ENCODE results near the gene PDGFD.

The PDGFD gene

GRCh38 chr11:104092744-104093143 is 71.2 kb downstream of the PDGFD start:
- DNase-seq: no peak

GRCh38 chr11:104091281-104092096 is 72.5 kb downstream of the PDGFD start:
- DNase-seq: no peak

DNA sequence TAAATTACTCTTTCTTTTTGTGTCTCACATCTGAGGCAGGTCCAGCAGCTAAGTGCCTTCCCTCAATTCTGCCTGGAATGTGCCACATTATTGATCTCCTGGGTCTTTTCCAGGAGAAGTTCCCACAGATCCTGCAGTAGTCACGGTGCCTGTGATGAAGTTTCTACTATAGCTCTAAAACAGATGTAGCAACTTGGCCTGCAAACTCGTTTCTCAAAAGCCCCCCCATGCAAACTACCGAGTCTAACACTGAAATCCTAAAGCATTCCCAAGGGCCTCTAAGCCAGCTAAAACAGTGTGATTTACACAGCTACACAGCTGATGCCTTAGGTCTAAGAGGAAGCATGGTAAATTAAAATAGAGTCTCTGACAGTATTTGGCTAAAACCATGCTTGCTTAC is 73.2 kb downstream of the PDGFD start:
- DNase-seq: peak; percentile 49

DNA sequence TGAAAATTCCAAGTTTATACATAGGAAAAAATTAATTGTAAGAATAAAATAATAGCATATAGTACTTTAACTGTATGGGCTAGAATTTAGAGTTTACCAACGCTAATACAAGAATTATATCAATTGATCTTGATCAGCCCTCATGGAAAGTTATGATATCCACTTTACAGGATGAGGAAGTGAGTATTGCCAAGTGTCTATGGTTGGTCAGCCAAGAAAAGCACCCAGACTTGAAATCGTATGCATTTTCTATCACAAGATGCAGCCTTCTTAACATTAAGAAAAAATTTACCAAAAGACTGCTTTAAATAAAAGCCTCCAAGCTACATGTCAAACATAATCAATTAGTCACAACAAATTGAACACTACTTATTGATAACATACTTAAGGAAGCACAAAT is 74.5 kb downstream of the PDGFD start:
- no peak for DNase-seq

DNA sequence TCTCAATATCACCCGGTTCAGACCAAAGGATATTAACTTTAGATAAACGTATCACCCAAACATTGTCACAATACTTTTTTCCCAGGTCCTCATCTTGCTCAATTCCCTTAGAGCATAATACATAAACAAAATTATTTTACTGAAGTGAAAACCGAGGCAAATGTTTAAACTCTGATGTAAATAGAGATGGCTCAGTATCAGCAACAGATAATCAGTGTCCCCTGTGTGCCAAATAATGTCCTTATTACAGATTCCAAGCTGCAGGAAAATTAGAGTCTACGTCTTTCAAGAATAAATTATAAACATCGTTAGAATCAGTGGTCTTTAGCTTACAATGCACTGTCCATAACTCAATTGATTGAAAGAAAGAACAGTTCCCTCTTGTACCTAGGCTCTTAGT is 77.3 kb downstream of the PDGFD start:
- DNase-seq: no peak

DNA sequence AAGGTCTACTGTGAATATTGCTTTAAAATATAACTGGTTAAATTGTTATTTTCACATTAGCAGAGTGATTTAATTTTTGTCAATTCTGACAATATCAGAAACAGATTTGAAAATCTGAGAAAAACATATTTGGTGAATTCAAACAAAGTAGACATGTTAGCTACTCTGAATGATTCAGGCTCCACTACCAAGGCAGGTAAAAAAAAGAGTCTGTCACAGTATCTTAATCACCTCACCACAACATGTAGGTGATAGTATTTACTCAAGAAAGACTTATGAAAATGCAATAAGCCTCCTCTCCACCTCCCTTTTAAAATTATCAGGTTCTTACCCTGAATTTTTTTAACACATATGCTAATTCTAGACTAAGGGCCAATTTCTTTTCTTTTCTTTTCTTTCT is 85.0 kb downstream of the PDGFD start:
- DNase-seq: no peak

- no peak for DNase-seq
Measured at GRCh38 chr11:104078245-104078644, 85.7 kb downstream of the PDGFD start.

DNA sequence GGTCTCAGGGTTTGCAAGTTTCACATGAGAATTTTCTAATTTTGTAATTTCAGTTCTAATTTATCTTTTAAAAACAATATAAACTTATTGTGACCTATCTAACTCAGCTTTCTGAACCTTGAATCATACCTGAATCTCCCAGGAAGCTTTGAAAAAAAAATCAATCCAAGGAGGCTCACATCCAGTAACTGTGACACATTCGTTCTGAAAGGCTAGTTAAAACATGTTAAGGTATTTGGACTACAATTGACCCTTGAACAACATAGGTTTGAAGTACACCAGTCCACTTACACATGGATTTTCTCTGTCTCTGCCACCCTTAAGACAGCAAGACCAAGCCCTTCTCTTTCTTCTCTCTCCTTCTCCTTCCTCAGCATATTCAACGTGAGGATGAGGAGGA is 87.5 kb downstream of the PDGFD start:
- DNase-seq: no peak

GRCh38 chr11:104075706-104076105 is 88.2 kb downstream of the PDGFD start:
- no peak for DNase-seq

- DNase-seq: no peak
Measured at GRCh38 chr11:104075091-104075490, 88.9 kb downstream of the PDGFD start.

GRCh38 chr11:104073950-104074705 is 89.8 kb downstream of the PDGFD start:
- peak; percentile 31 for DNase-seq

- DNase-seq: no peak
Measured at GRCh38 chr11:104067534-104067933, 96.4 kb downstream of the PDGFD start.

- DNase-seq: no peak
Measured at GRCh38 chr11:104064034-104064630, 99.8 kb downstream of the PDGFD start.

GRCh38 chr11:104061853-104062521 is 102.0 kb downstream of the PDGFD start:
- no peak for DNase-seq

DNA sequence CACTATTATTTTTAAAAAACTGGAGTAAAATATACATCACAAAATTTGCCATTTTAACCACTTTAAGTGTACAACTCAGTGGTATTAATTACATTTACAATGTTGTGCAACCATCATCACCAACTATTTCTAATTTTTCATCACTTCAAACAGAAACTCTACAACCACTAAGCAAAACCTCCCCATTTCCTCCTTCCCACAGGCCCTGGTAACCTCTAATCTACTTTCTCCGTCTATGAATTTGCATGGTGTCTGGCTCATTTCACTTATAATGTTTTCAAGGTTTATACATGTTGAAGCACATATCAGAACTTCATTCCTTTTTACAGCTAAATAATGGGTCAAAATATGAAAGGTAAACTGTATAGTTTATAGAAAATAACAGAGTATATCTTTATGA is 103.1 kb downstream of the PDGFD start:
- DNase-seq: no peak

GRCh38 chr11:104060004-104060794 is 103.7 kb downstream of the PDGFD start:
- no peak for DNase-seq

- no peak for DNase-seq
Measured at GRCh38 chr11:104058680-104059079, 105.3 kb downstream of the PDGFD start.

- no peak for DNase-seq
Measured at GRCh38 chr11:104057908-104058307, 106.0 kb downstream of the PDGFD start.

GRCh38 chr11:104055596-104055995 is 108.4 kb downstream of the PDGFD start:
- DNase-seq: no peak

DNA sequence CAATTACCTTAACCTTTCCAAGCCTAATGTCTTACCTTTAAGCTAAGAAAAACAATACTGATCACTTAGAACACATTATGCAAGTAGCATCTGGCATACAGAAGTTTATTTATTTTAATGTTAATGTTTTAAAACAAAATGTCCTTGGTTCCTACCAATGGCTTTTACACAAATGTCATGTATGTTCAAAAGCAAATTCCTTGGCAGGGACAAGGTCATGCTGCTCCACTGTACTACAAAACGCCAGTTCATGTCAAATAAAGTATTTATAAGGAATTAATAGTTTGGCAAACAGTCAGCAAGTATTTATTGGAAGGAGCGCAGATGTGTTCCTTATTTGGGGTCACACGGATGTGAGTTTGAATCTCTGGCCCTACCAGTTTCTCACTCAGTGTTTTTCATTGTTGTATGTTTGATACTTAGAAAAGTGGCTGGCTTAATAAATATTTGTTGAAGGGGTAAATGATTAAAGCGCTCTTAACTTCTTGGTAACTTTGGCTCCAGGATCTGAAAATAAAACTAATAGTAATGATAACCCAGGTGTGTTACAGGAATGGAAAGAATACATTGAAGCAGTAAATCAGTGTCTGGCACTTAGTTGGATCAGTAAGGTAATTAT is 108.9 kb downstream of the PDGFD start:
- no peak for DNase-seq

DNA sequence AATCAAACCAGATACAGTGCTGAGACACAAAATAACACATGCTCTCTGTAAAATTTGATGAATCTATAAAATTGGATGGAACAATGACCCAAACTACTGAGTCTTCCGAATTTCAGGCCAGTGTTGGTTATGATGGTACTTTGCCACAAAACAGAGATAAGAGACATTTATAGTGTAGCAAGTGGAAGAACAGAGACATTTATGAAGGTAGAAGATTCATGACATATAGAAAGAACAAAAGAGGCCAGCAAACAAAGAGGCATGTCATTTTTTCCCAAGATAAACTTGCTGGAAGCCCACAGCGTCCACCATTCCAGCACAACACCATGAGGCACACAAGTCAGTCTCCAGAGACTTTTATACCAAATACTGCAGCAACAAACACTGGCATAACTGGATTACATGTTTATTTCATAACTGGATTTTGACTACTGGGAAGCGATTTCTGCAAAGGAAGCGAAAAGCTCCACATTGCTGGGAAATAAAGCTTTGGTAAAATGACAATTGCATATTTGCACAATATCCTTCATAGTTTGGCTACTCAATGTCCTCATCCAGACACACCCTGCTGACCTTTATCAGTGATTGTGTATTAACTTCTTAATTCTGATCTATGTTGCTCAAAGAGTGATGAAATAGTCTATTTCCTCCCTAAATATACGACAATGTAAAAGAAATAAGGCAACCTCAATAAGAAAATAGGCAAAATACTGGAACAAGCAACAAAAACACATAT is 110.0 kb downstream of the PDGFD start:
- DNase-seq: no peak
